Parathyroid adenoma (tissue), 2 donors: ENCODE results near the gene ZBTB7B.
A peak's percentile ranks its signal among the peaks of the same experiment; 100 is the strongest.

Experiments used
- H2AFZ ChIP-seq: fragments of 300-600 bp; sonication (generic); one replicate; pipeline ENCODE4 v1.7.0; 2017; ENCODE audit warnings: antibody characterized with exemption, mild to moderate bottlenecking
- H3K27ac ChIP-seq: fragments of 300-600 bp; sonication (generic); one replicate; pipeline ENCODE4 v1.7.0; 2017
- H3K27me3 ChIP-seq: fragments of 300-600 bp; sonication (generic); one replicate; pipeline ENCODE4 v1.7.0; 2017; ENCODE audit warnings: low read length; ENCODE audit not compliant: control insufficient read depth, insufficient read depth
- H3K36me3 ChIP-seq: fragments of 300-600 bp; sonication (generic); one replicate; pipeline ENCODE4 v1.7.0; 2017; ENCODE audit warnings: low read length; ENCODE audit not compliant: control insufficient read depth, insufficient read depth
- H3K4me1 ChIP-seq: fragments of 300-600 bp; sonication (generic); one replicate; pipeline ENCODE4 v1.7.0; 2017; ENCODE audit warnings: control low read depth
- H3K4me2 ChIP-seq: fragments of 300-600 bp; sonication (generic); one replicate; pipeline ENCODE4 v1.7.0; 2017; ENCODE audit warnings: low read length
- H3K4me3 ChIP-seq: fragments of 300-600 bp; sonication (generic); one replicate; pipeline ENCODE4 v1.7.0; 2017; ENCODE audit warnings: low read depth, low read length
- H3K79me2 ChIP-seq: fragments of 300-600 bp; sonication (generic); one replicate; pipeline ENCODE4 v1.7.0; 2017; ENCODE audit warnings: control low read depth
- H3K9ac ChIP-seq: fragments of 300-600 bp; sonication (generic); one replicate; pipeline ENCODE4 v1.7.0; 2017; ENCODE audit warnings: mild to moderate bottlenecking
- H3K9me3 ChIP-seq: fragments of 300-600 bp; sonication (generic); one replicate; pipeline ENCODE4 v1.7.0; 2017; ENCODE audit warnings: low read length; ENCODE audit not compliant: control insufficient read depth
- CTCF ChIP-seq: fragments of 300-600 bp; sonication (generic); IDR thresholded peaks from one replicate; pipeline ENCODE4 v1.7.0; 2017; ENCODE audit warnings: antibody characterized with exemption, mild to moderate bottlenecking
- donor health status: primary hyperparathyroidism.

Gene ZBTB7B

GRCh38 chr1:155009221-155009711 lies 6.7 kb downstream of the ZBTB7B start:
- Histone ChIP-seq H3K27me3 (no peaks in the 10 kb centered on the region), H3K4me3 (no peak overlapping the region), H2AFZ (no peak overlapping the region), H3K4me2 (no peak overlapping the region), H3K4me1 (peaks cover 20% of the 10 kb centered on the region), H3K36me3 (no peaks in the 10 kb centered on the region), H3K27ac (no peak overlapping the region), H3K9me3 (no peaks in the 10 kb centered on the region), H3K79me2 (peaks cover 6% of the 10 kb centered on the region), H3K9ac (no peak overlapping the region)
- TF ChIP-seq CTCF: no peak

- H3K4me1 ChIP-seq: peaks cover 17% of the 10 kb centered on the region
- TF ChIP-seq CTCF: no peak
- H3K9ac ChIP-seq: no peak overlapping the region
- H3K27ac ChIP-seq: no peak overlapping the region
- H2AFZ ChIP-seq: no peak overlapping the region
- no peaks in the 10 kb centered on the region for H3K27me3 ChIP-seq
- H3K4me3 ChIP-seq: no peak overlapping the region
- H3K4me2 ChIP-seq: no peak overlapping the region
- H3K36me3 ChIP-seq: no peaks in the 10 kb centered on the region
- H3K9me3 ChIP-seq: no peaks in the 10 kb centered on the region
- H3K79me2 ChIP-seq: peaks cover 5% of the 10 kb centered on the region
Observed at GRCh38 chr1:155009742-155010141, 7.1 kb downstream of the ZBTB7B start.

- Histone ChIP-seq H2AFZ (no peak overlapping the region), H3K27ac (no peak overlapping the region), H3K79me2 (peaks cover 5% of the 10 kb centered on the region), H3K36me3 (no peaks in the 10 kb centered on the region), H3K9me3 (no peaks in the 10 kb centered on the region), H3K9ac (no peak overlapping the region), H3K27me3 (no peaks in the 10 kb centered on the region), H3K4me3 (no peak overlapping the region), H3K4me1 (peaks cover 15% of the 10 kb centered on the region), H3K4me2 (no peak overlapping the region)
- TF ChIP-seq CTCF: no peak
Observed at GRCh38 chr1:155010211-155010918, 7.8 kb downstream of the ZBTB7B start.

- no peak for TF ChIP-seq CTCF
- Histone ChIP-seq H3K27me3 (no peaks in the 10 kb centered on the region), H3K4me1 (peaks cover 15% of the 10 kb centered on the region), H3K36me3 (no peaks in the 10 kb centered on the region), H3K4me2 (no peak overlapping the region), H3K27ac (peak overlapping the region; percentile 69), H3K9me3 (no peaks in the 10 kb centered on the region), H3K4me3 (no peak overlapping the region), H3K9ac (no peak overlapping the region), H3K79me2 (peaks cover 5% of the 10 kb centered on the region), H2AFZ (no peak overlapping the region)
Observed at GRCh38 chr1:155011004-155011416, 8.4 kb downstream of the ZBTB7B start.
